Adrenal gland (tissue), 12 donors: ENCODE measurements around the gene UBL3. TPM values are rescaled to one million over a fixed set of nuclear protein-coding genes. Genes with fewer than 3 reads are reported as not detected.

Experiments
- DNase-seq, 7 donors: peaks; one replicate each; pipeline ENCODE4 v3.0.0-alpha.2; 2019 to 2020
- H3K27ac ChIP-seq, 5 donors: fragments of 200-600 bp; sonication (generic) in 4 of 5; 1 replicate in 3 of 5; 2 replicates in 2 of 5; pipeline versions ENCODE4 v1.5.1 to v1.8.0; 2016 to 2020; ENCODE audit warnings: mild to moderate bottlenecking in 1 of 5
- H3K27me3 ChIP-seq: fragments of 200-600 bp; 2 replicates; pipeline ENCODE4 v1.8.0; 2021
- H3K36me3 ChIP-seq, 2 donors: fragments of 200-600 bp; replicated peaks in 1 of 2; 1 replicate in 1 of 2; 2 replicates in 1 of 2; pipeline versions ENCODE4 v1.5.1 to v1.8.0; 2018 to 2022
- H3K4me1 ChIP-seq, 2 donors: fragments of 200-600 bp; replicated peaks in 1 of 2; 1 replicate in 1 of 2; 2 replicates in 1 of 2; pipeline versions ENCODE4 v1.5.1 to v1.8.0; 2018 to 2021
- H3K4me3 ChIP-seq, 4 donors: fragments of 200-600 bp; sonication (generic) in 3 of 4; one replicate each; pipeline ENCODE4 v1.5.1; 2016 to 2018
- H3K9me3 ChIP-seq, 3 donors: fragments of 200-600 bp; sonication (generic) in 1 of 3; replicated peaks in 1 of 3; 1 replicate in 2 of 3; 2 replicates in 1 of 3; pipeline versions ENCODE4 v1.5.1 to v1.8.0; 2016 to 2021
- POLR2A ChIP-seq, 2 donors: fragments of 450-650 bp; IDR thresholded peaks; one replicate each; pipeline ENCODE4 v1.6.1; 2017; ENCODE audit warnings: antibody characterized with exemption in 2 of 2, mild to moderate bottlenecking in 2 of 2, moderate library complexity in 1 of 2
- WGBS, 4 donors: extraction: QIAGEN DNeasy Blood & Tissue Kit in 2 of 4; methylation state at CpG; one replicate each; pipeline versions ENCODE4 v1.1.5 to v1.1.7; 2013 to 2017; 5-methylcytosine and 5-hydroxymethylcytosine counted together
- intact Hi-C, 2 donors: fragments of 100-400 bp; cut with DNase I; formaldehyde crosslinking; loops; one replicate each; pipeline versions ENCODE4 v1.14.1 to v1.15.0; 2022 to 2023
- polyA plus RNA-seq, 3 donors: library from polyadenylated mRNA; stranded (reverse); fragments of 200-250 nt in 2 of 3; fragments of 350-450 nt in 1 of 3; fragmentation: Illumina TruSeq in 1 of 3; extraction: RNeasy Lipid Tissue Mini Kit (QIAGEN cat#74804) in 1 of 3; gene quantifications; one replicate each; pipeline ENCODE4 v1.2.3, GENCODE V29; 2013 to 2014
- total RNA-seq, 9 donors: library from RNA; depleted of rRNA in 4 of 9; stranded (reverse); fragments of >200 nt in 4 of 9; fragments of 120-200 nt in 1 of 9; fragmentation: NEBNext Ultra II Directional in 1 of 9; extraction: Animal tissue kit (Norgen Biotek cat#: 25700) in 1 of 9; gene quantifications; one replicate each; pipeline versions ENCODE4 v1.1.0 to v1.2.4, GENCODE V29; 2013 to 2023
- TF ChIP-seq, protein P1 (sequence below), 6 experiments: fragments of 450-650 bp in 4 of 6; fragments of 200-600 bp in 2 of 6; sonication (generic) in 1 of 6; IDR thresholded peaks; 1 replicate in 5 of 6; 2 replicates in 1 of 6; pipeline versions ENCODE4 v1.5.1 to v1.8.0; 2016 to 2021; ENCODE audit warnings: antibody characterized with exemption in 6 of 6, mild to moderate bottlenecking in 2 of 6, moderate library complexity in 1 of 6
- donor health status: healthy with polysubstance abuse.
- donor health status: Bipolar disorder and iron deficiency.
- donor health status: DM: yes; HTN: yes; CAD: no.
- donor health status: DM: no; HTN: no; CAD: no.
- donor health status: DM: no; HTN: no; CAD: no.
- donor health status: DM: yes; HTN: yes; CAD: no.

Gene UBL3
- total and polyA plus RNA-seq, 12 donors = 7.7 to 41.5 (median 24.3) TPM

DNA sequence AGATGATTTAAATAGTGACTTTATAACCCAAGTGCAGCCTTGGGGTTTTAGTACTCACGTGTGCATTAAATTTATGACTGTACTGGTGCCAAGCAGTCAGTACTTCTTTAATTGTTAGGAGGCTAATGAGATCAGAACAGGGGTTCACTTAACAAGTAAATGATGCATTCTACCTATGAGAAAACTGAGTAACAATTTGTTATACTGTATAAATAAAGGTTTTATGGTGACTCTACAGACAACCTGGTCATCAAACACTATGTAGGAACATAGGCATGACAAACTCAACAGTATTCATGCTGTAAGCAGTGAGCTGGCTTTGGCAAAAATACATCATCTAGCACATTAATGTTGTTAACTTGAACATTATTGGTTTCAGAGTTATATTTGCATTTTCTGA is 75.6 kb downstream of the UBL3 start:
- H3K4me3 ChIP-seq = no peak overlapping the region
- H3K9me3 ChIP-seq = no peaks in the 10 kb centered on the region
- H3K4me1 ChIP-seq = no peaks in the 10 kb centered on the region
- DNase-seq = no peak
- intact Hi-C loops = loop anchor here (5.0 kb wide), 2 partner anchors 337 to 342 kb away; no protein-coding TSS in a partner anchor
- H3K36me3 ChIP-seq = no peaks in the 10 kb centered on the region
- WGBS, 4 donors = 62 to 72% (median 67%) methylated on average over 1 of the region's 1 CpG
- H3K27ac ChIP-seq = no peak overlapping the region
- H3K27me3 ChIP-seq = no peaks in the 10 kb centered on the region
- TF ChIP-seq, protein P1, sequence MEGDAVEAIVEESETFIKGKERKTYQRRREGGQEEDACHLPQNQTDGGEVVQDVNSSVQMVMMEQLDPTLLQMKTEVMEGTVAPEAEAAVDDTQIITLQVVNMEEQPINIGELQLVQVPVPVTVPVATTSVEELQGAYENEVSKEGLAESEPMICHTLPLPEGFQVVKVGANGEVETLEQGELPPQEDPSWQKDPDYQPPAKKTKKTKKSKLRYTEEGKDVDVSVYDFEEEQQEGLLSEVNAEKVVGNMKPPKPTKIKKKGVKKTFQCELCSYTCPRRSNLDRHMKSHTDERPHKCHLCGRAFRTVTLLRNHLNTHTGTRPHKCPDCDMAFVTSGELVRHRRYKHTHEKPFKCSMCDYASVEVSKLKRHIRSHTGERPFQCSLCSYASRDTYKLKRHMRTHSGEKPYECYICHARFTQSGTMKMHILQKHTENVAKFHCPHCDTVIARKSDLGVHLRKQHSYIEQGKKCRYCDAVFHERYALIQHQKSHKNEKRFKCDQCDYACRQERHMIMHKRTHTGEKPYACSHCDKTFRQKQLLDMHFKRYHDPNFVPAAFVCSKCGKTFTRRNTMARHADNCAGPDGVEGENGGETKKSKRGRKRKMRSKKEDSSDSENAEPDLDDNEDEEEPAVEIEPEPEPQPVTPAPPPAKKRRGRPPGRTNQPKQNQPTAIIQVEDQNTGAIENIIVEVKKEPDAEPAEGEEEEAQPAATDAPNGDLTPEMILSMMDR (IDR thresholded peaks at IDR 0.05) = no peak
- no peak for TF ChIP-seq POLR2A (IDR thresholded peaks at IDR 0.05)

DNA sequence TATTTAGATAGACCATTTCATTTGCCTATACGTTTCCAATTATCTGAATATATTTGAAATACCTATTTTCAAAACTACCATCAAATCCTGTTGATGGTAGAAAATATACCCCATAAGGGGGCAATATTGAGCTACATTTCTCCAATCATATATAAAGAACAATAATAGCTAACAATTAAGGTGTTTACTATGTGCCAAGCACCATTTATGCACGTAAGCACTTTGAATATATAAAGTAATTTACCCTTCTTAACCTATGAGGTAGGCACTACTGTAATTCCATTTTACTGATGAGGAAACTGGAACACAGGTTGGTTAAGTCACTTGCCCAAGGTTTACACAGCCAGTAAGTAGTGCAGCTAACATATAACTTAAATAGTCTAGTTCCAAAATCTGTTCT is 79.2 kb downstream of the UBL3 start:
- no peaks in the 10 kb centered on the region for H3K27me3 ChIP-seq
- no peak overlapping the region for H3K27ac ChIP-seq
- WGBS, 4 donors = 66 to 80% (median 69%) methylated on average over 2 of the region's 2 CpGs
- intact Hi-C loops = loop anchor here (5.0 kb wide), 2 partner anchors 341 to 346 kb away; no protein-coding TSS in a partner anchor
- TF ChIP-seq POLR2A (IDR thresholded peaks at IDR 0.05) = no peak
- TF ChIP-seq, protein P1 (IDR thresholded peaks at IDR 0.05) = peak; percentile 25 to 63 (median 50)
- peaks cover 0 to 8% of the 10 kb centered on the region in 2 donors for H3K36me3 ChIP-seq
- no peak for DNase-seq
- no peak overlapping the region for H3K4me3 ChIP-seq
- H3K4me1 ChIP-seq = no peaks in the 10 kb centered on the region
- no peaks in the 10 kb centered on the region for H3K9me3 ChIP-seq

DNA sequence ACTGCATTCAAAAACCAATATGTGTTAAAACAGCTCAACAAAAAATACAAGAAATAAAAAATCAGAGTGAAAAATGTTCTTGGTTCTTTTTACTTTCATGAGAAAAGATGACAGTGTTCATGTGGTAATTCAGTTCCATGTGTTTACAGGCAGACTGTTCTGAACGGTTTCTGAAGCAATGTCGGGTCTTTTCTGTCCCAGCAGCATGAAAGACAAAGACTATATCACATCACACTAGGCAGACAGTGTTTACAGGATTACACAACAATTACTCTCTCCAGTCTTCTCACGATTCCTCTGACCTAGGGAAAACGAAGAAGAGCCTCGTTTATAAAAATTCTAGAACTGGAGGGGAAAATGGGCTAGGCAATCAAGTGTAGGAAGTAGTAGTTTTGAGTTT is 83.4 kb downstream of the UBL3 start:
- Histone ChIP-seq H3K4me1 (no peaks in the 10 kb centered on the region), H3K27ac (no peak overlapping the region), H3K9me3 (no peaks in the 10 kb centered on the region), H3K36me3 (peaks cover 0 to 8% of the 10 kb centered on the region in 2 donors), H3K4me3 (no peak overlapping the region), H3K27me3 (no peaks in the 10 kb centered on the region)
- 75 to 93% (median 85%) methylated on average over 5 of the region's 5 CpGs for WGBS, 4 donors
- intact Hi-C loops = no loop called here
- TF ChIP-seq, protein P1 (IDR thresholded peaks at IDR 0.05) = no peak
- TF ChIP-seq POLR2A (IDR thresholded peaks at IDR 0.05) = no peak
- no peak for DNase-seq

DNA sequence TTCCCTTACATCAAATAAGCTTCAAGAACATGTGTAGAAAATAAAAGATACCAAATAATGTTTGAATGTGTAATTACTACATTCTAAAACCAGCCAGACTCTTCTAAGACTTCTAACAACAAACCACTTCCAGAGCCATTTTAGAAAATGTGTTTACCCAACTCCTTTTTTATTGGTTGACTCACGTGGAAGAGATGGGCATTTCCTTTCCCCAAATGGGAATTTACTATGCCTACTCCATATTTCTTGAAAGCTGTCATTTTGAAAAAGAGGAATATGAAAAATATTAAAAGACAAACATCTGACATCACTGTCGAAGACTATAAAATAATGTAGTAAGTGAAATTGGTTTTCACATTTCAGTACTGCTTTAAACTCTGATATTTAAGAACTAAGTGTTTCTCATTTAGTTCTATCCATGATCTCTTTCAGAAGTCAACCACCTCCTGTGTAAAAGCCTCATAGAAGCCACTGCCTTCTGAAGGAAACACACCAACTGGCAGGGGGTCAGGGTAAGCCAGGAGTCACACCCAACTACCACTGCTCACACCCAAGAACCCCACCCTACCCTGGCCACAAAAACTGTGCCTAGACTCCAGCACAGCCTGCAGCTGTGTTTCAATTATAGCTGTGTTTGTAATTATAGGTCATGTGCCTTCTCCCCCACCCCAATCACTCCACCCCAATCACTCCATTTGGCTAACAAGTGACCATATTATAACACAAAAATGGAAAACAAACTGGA is 86.8 kb downstream of the UBL3 start:
- Histone ChIP-seq H3K27ac (no peak overlapping the region), H3K4me3 (no peak overlapping the region), H3K4me1 (no peaks in the 10 kb centered on the region), H3K9me3 (no peaks in the 10 kb centered on the region), H3K36me3 (peaks cover 0 to 8% of the 10 kb centered on the region in 2 donors), H3K27me3 (no peaks in the 10 kb centered on the region)
- TF ChIP-seq, protein P1 (IDR thresholded peaks at IDR 0.05) = no peak
- no peak for TF ChIP-seq POLR2A (IDR thresholded peaks at IDR 0.05)
- intact Hi-C loops = no loop called here
- 86 to 95% (median 89%) methylated on average over 2 of the region's 2 CpGs for WGBS, 4 donors
- no peak for DNase-seq
